Fibroblast of lung (primary cell): ENCODE results near the gene PDE3B. TPM values are rescaled to one million over a fixed set of nuclear protein-coding genes. Genes with fewer than 3 reads are reported as not detected.
"Not testable (repeated sequence)": the region's sequence is repeated elsewhere in the genome, so short reads cannot be mapped to it uniquely, and the experiment has no call there.

Source experiments
- DNase-seq, 2 donors: peaks; one replicate each; pipeline versions ENCODE4 v3.0.0 to v3.0.0-alpha.2; 2010; ENCODE audit warnings: low read depth in 2 of 2
- H2AFZ ChIP-seq: 2 replicates; pipeline ENCODE4 v1.5.1; 2012; ENCODE audit warnings: low read length, control low read depth, inconsistent platforms
- H3K27ac ChIP-seq: 2 replicates; pipeline ENCODE4 v1.5.1; 2011; ENCODE audit warnings: low read length, control low read depth; ENCODE audit not compliant: insufficient read depth
- H3K27me3 ChIP-seq: 2 replicates; pipeline ENCODE4 v1.5.1; 2011; ENCODE audit warnings: mild to moderate bottlenecking, low read length; ENCODE audit not compliant: control insufficient read depth, insufficient read depth
- H3K36me3 ChIP-seq: 2 replicates; pipeline ENCODE4 v1.5.1; 2011; ENCODE audit warnings: low read length; ENCODE audit not compliant: control insufficient read depth, insufficient read depth
- H3K4me1 ChIP-seq: 2 replicates; pipeline ENCODE4 v1.5.1; 2011; ENCODE audit warnings: low read length; ENCODE audit not compliant: control insufficient read depth, insufficient read depth; ENCODE audit errors: extremely low read depth
- H3K4me2 ChIP-seq: 2 replicates; pipeline ENCODE4 v1.5.1; 2011; ENCODE audit warnings: low read length, control low read depth; ENCODE audit not compliant: insufficient read depth; ENCODE audit errors: extremely low read depth
- H3K4me3 ChIP-seq, 4 experiments: fragments of 200-600 bp in 1 of 4; sonication (generic) in 1 of 4; replicated peaks in 1 of 4; 2 replicates each; pipeline ENCODE4 v1.5.1; 2011 to 2016; ENCODE audit warnings: low read length in 4 of 4, low read depth in 3 of 4, mild to moderate bottlenecking in 3 of 4, control low read depth in 2 of 4, inconsistent platforms in 1 of 4, mixed read lengths in 1 of 4; ENCODE audit not compliant: insufficient read depth in 1 of 4; ENCODE audit errors: control extremely low read depth in 1 of 4
- H3K79me2 ChIP-seq: 2 replicates; pipeline ENCODE4 v1.5.1; 2012; ENCODE audit warnings: mild to moderate bottlenecking, low read length, inconsistent platforms; ENCODE audit not compliant: control insufficient read depth, insufficient read depth
- H3K9ac ChIP-seq: 2 replicates; pipeline ENCODE4 v1.5.1; 2011; ENCODE audit warnings: mild to moderate bottlenecking, low read length, control low read depth; ENCODE audit not compliant: insufficient read depth
- H3K9me3 ChIP-seq: 2 replicates; pipeline ENCODE4 v1.5.1; 2012; ENCODE audit warnings: low read depth, low read length; ENCODE audit not compliant: control insufficient read depth, insufficient read depth
- H4K20me1 ChIP-seq: 2 replicates; pipeline ENCODE4 v1.5.1; 2011; ENCODE audit warnings: low read length; ENCODE audit not compliant: control insufficient read depth, insufficient read depth; ENCODE audit errors: extremely low read depth
- CTCF ChIP-seq, 2 donors: IDR thresholded peaks in 1 of 2; conservative IDR thresholded peaks in 1 of 2; 1 replicate in 1 of 2; 2 replicates in 1 of 2; pipeline ENCODE4 v1.5.1; 2011 to 2012; ENCODE audit warnings: low read length in 2 of 2, control low read depth in 1 of 2, inconsistent platforms in 1 of 2, low read depth in 1 of 2, mild to moderate bottlenecking in 1 of 2
- EZH2 ChIP-seq: IDR thresholded peaks from 2 replicates; pipeline ENCODE4 v1.5.1; 2012; ENCODE audit warnings: low read length, control low read depth, mild to moderate bottlenecking; ENCODE audit errors: missing control alignments
- polyA plus RNA-seq, 2 donors: library from polyadenylated mRNA; depleted of rRNA in 1 of 2; stranded (reverse) in 1 of 2; unstranded in 1 of 2; fragments of >200 nt; gene quantifications; 2 replicates each; pipeline ENCODE4 v1.2.1, GENCODE V29; 2011 to 2012; ENCODE audit warnings: missing spikeins in 1 of 2
- total RNA-seq: library from RNA; depleted of rRNA; stranded (reverse); fragments of >200 nt; gene quantifications from 2 replicates; pipeline ENCODE4 v1.2.1, GENCODE V29; 2014

PDE3B gene
- total and polyA plus RNA-seq, 2 donors (not counting 1 experiment from before 2014, with no cell fraction given) = 0.43 to 11.2 TPM

GRCh38 chr11:14775897-14776296 is 132.3 kb downstream of the PDE3B start:
- Histone ChIP-seq H3K4me1 (no peaks in the 10 kb centered on the region), H3K4me3 (no peak overlapping the region), H2AFZ (no peak overlapping the region), H3K27ac (no peak overlapping the region), H3K36me3 (no peaks in the 10 kb centered on the region), H3K4me2 (no peak overlapping the region), H3K27me3 (no peaks in the 10 kb centered on the region), H3K79me2 (no peaks in the 10 kb centered on the region), H4K20me1 (no peaks in the 10 kb centered on the region), H3K9me3 (no peaks in the 10 kb centered on the region), H3K9ac (no peak overlapping the region)
- no peak for DNase-seq
- TF ChIP-seq EZH2 (no peak), CTCF (conservative IDR thresholded peaks at IDR 0.05 in 1 of 2, IDR thresholded peaks at IDR 0.05 in 1 of 2; ENCODE audit: low read depth in 1 of 2, low read length in 2 of 2) (no peak)

- not testable (repeated sequence) for H2AFZ ChIP-seq, H3K9ac ChIP-seq, H3K27ac ChIP-seq, H4K20me1 ChIP-seq, H3K4me3 ChIP-seq, H3K4me1 ChIP-seq, H3K4me2 ChIP-seq, H3K9me3 ChIP-seq, H3K79me2 ChIP-seq, DNase-seq, H3K36me3 ChIP-seq, H3K27me3 ChIP-seq
These were observed 134.9 kb downstream of the PDE3B start for GRCh38 chr11:14778460-14778859.

GRCh38 chr11:14783788-14784187 is 140.2 kb downstream of the PDE3B start:
- H3K9me3 ChIP-seq = no peaks in the 10 kb centered on the region
- H2AFZ ChIP-seq = no peak overlapping the region
- H3K9ac ChIP-seq = no peak overlapping the region
- H3K27ac ChIP-seq = no peak overlapping the region
- no peak overlapping the region for H3K4me2 ChIP-seq
- H3K36me3 ChIP-seq = no peaks in the 10 kb centered on the region
- no peaks in the 10 kb centered on the region for H4K20me1 ChIP-seq
- DNase-seq = no peak
- H3K27me3 ChIP-seq = no peaks in the 10 kb centered on the region
- H3K4me1 ChIP-seq = no peaks in the 10 kb centered on the region
- TF ChIP-seq CTCF (conservative IDR thresholded peaks at IDR 0.05 in 1 of 2, IDR thresholded peaks at IDR 0.05 in 1 of 2; ENCODE audit: low read depth in 1 of 2, low read length in 2 of 2) = no peak
- no peak for TF ChIP-seq EZH2
- no peak overlapping the region for H3K4me3 ChIP-seq
- no peaks in the 10 kb centered on the region for H3K79me2 ChIP-seq
